ENCODE data around the gene EFHC2.
A peak's percentile ranks its signal among the peaks of the same experiment; 100 is the strongest.

EFHC2 gene

DNA sequence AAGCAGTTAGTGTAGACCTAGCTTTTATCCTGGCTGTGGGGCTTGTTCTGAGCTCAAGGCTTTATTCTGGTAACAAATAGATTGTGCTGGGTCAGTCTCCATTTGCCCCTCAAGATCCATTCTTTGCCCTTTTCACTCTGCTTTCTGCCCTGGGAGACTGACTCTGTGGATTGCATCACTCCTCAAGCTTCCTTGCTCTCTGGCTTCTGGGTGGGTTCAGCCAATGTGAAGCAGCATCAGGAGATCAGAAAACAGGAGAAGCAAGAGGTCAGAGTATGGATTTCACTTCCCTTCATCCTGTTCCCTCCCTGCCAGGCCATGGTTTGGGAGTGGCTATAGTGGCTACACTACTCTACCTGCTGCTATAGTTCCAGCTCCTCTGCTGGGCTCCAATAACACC, 186.2 kb downstream of the EFHC2 start (continued):
- TF ChIP-seq, protein P1, sequence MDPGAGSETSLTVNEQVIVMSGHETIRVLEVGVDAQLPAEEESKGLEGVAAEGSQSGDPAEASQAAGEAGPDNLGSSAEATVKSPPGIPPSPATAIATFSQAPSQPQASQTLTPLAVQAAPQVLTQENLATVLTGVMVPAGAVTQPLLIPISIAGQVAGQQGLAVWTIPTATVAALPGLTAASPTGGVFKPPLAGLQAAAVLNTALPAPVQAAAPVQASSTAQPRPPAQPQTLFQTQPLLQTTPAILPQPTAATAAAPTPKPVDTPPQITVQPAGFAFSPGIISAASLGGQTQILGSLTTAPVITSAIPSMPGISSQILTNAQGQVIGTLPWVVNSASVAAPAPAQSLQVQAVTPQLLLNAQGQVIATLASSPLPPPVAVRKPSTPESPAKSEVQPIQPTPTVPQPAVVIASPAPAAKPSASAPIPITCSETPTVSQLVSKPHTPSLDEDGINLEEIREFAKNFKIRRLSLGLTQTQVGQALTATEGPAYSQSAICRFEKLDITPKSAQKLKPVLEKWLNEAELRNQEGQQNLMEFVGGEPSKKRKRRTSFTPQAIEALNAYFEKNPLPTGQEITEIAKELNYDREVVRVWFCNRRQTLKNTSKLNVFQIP (CRISPR knock-in tag; IDR thresholded peaks at IDR 0.05; ENCODE audit: borderline replicate concordance, low read depth): no peak
- no peak for TF ChIP-seq ZC3H10 (CRISPR knock-in tag; IDR thresholded peaks at IDR 0.05)
- no peak for TF ChIP-seq ZNF565 (CRISPR knock-in tag; conservative IDR thresholded peaks at IDR 0.05; ENCODE audit: low read depth)
- TF ChIP-seq PPARA (CRISPR knock-in tag; IDR thresholded peaks at IDR 0.05; ENCODE audit: borderline replicate concordance): no peak
- TF ChIP-seq ESRRG (CRISPR knock-in tag; IDR thresholded peaks at IDR 0.05): no peak

DNA sequence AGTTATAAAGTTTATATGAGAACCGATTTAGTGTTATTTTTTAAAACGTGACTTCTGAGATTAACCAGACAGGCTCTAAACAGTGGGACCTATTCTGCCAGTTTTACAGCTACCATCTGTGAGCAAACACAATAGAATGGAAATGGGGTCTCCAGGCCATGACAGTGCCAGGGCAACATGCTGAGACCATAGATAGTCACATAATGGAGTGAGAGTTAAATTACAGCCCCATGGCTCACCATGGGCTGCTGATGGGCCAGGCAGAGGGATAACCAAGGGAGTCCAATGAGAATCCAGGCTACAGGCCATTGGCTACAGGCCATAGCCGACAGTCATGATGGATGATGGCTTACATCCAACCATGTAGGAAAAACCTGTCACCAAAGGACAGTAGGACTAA, 186.7 kb downstream of the EFHC2 start:
- no peak for ATAC-seq
- TF ChIP-seq, protein P2, sequence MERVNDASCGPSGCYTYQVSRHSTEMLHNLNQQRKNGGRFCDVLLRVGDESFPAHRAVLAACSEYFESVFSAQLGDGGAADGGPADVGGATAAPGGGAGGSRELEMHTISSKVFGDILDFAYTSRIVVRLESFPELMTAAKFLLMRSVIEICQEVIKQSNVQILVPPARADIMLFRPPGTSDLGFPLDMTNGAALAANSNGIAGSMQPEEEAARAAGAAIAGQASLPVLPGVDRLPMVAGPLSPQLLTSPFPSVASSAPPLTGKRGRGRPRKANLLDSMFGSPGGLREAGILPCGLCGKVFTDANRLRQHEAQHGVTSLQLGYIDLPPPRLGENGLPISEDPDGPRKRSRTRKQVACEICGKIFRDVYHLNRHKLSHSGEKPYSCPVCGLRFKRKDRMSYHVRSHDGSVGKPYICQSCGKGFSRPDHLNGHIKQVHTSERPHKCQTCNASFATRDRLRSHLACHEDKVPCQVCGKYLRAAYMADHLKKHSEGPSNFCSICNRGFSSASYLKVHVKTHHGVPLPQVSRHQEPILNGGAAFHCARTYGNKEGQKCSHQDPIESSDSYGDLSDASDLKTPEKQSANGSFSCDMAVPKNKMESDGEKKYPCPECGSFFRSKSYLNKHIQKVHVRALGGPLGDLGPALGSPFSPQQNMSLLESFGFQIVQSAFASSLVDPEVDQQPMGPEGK (CRISPR knock-in tag; IDR thresholded peaks at IDR 0.05; ENCODE audit: borderline replicate concordance): no peak
- TF ChIP-seq OSR1 (CRISPR knock-in tag; IDR thresholded peaks at IDR 0.05) (no peak), BACH2 (CRISPR knock-in tag; IDR thresholded peaks at IDR 0.05; ENCODE audit: borderline replicate concordance) (no peak), ZFP30 (CRISPR knock-in tag; IDR thresholded peaks at IDR 0.05) (no peak), GLIS3 (CRISPR knock-in tag; IDR thresholded peaks at IDR 0.05) (no peak), ZNF8 (CRISPR knock-in tag; IDR thresholded peaks at IDR 0.05) (no peak), TOX (CRISPR knock-in tag; IDR thresholded peaks at IDR 0.05; ENCODE audit: borderline replicate concordance) (no peak), ESRRG (CRISPR knock-in tag; IDR thresholded peaks at IDR 0.05) (no peak)
- TF ChIP-seq, protein P3, sequence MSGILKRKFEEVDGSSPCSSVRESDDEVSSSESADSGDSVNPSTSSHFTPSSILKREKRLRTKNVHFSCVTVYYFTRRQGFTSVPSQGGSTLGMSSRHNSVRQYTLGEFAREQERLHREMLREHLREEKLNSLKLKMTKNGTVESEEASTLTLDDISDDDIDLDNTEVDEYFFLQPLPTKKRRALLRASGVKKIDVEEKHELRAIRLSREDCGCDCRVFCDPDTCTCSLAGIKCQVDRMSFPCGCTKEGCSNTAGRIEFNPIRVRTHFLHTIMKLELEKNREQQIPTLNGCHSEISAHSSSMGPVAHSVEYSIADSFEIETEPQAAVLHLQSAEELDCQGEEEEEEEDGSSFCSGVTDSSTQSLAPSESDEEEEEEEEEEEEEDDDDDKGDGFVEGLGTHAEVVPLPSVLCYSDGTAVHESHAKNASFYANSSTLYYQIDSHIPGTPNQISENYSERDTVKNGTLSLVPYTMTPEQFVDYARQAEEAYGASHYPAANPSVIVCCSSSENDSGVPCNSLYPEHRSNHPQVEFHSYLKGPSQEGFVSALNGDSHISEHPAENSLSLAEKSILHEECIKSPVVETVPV (CRISPR knock-in tag; IDR thresholded peaks at IDR 0.05): no peak

DNA sequence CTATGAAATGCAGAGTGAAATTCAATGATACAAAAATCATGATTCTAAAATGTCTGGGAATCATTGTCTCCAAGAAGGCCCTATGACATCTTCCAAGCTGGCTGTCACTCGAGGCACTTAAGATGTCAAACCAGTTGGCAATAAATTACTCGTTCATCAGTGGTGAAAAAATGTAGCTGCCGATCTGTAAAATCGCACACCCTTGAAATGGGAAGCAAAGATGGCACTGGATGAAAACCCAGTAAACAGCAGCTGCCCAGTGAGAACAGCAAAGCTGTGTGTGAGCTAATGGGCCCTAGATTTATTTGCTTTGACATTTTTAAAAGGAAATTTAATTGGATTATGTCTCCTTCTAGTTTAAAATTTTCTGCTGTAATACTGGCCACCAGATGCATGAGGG, 188.3 kb downstream of the EFHC2 start:
- 0 out of 2 replicates have a peak, but pooled peaks have one; percentile 18 for TF ChIP-seq ISL1 (CRISPR knock-in tag; IDR thresholded peaks at IDR 0.05)
- TF ChIP-seq SNAI2 (CRISPR knock-in tag; IDR thresholded peaks at IDR 0.05): no peak
- no peak for ATAC-seq

DNA sequence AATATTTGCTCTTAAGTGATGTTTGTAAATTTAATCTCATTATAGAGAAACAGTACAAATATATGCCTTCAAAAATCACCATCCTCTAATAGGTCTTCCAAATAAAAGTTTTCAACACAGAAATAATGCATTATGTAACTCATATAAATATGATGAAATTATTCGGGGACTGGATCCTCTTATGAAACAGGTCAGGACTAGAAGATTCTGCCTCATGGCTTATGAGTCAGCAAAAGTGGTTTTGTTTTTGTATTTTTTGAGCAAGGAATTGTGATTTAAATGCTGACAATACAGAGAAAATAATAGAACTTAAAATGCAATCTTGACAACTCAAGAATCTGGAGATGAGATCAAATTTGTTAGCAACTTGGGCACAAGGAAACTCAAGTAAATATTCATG, 190.6 kb downstream of the EFHC2 start:
- no peak for ATAC-seq
- TF ChIP-seq ISL1 (CRISPR knock-in tag; IDR thresholded peaks at IDR 0.05) (no peak), ZC3H10 (CRISPR knock-in tag; IDR thresholded peaks at IDR 0.05) (no peak)
- TF ChIP-seq, protein P3 (CRISPR knock-in tag; IDR thresholded peaks at IDR 0.05): no peak

DNA sequence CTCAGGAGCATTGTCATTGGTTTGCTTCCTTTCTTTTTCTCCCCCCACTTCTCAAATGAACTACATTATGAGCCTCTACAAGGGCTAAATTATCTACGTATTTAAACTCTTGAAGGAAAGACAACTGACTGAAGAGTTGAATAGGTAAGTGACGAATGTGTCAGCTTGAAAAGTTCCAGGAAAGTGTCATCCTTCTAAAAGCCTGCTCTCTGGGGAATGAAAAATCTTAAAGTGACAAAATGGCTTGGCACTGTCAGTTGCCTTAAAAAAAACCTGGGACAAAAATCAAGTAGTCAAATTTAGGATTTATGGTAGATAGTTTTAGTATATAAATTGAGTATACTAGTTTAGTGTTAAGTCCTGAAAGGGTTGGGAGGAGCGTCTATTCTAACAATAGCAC, 196.3 kb downstream of the EFHC2 start:
- no peak for ATAC-seq
- TF ChIP-seq CSDC2 (CRISPR knock-in tag; IDR thresholded peaks at IDR 0.05) (no peak), PPARA (CRISPR knock-in tag; IDR thresholded peaks at IDR 0.05; ENCODE audit: borderline replicate concordance) (no peak), ZFP3 (CRISPR knock-in tag; IDR thresholded peaks at IDR 0.05) (no peak), ESRRG (CRISPR knock-in tag; IDR thresholded peaks at IDR 0.05) (no peak), ZC3H10 (CRISPR knock-in tag; IDR thresholded peaks at IDR 0.05) (no peak), ZNF70 (CRISPR knock-in tag; IDR thresholded peaks at IDR 0.05) (no peak), GLIS3 (CRISPR knock-in tag; IDR thresholded peaks at IDR 0.05) (no peak), ISL1 (CRISPR knock-in tag; IDR thresholded peaks at IDR 0.05) (no peak), RARB (CRISPR knock-in tag; IDR thresholded peaks at IDR 0.05) (no peak), ZNF8 (CRISPR knock-in tag; IDR thresholded peaks at IDR 0.05) (no peak), TOX (CRISPR knock-in tag; IDR thresholded peaks at IDR 0.05; ENCODE audit: borderline replicate concordance) (no peak), ARNTL (CRISPR knock-in tag; IDR thresholded peaks at IDR 0.05; ENCODE audit: borderline replicate concordance, low read depth) (no peak), ZNF565 (CRISPR knock-in tag; conservative IDR thresholded peaks at IDR 0.05; ENCODE audit: low read depth) (no peak), SNAI2 (CRISPR knock-in tag; IDR thresholded peaks at IDR 0.05) (no peak), TCF4 (CRISPR knock-in tag; IDR thresholded peaks at IDR 0.05; ENCODE audit: borderline replicate concordance) (no peak), OSR1 (CRISPR knock-in tag; IDR thresholded peaks at IDR 0.05) (no peak), ZFP30 (CRISPR knock-in tag; IDR thresholded peaks at IDR 0.05) (no peak)
- TF ChIP-seq, protein P4, sequence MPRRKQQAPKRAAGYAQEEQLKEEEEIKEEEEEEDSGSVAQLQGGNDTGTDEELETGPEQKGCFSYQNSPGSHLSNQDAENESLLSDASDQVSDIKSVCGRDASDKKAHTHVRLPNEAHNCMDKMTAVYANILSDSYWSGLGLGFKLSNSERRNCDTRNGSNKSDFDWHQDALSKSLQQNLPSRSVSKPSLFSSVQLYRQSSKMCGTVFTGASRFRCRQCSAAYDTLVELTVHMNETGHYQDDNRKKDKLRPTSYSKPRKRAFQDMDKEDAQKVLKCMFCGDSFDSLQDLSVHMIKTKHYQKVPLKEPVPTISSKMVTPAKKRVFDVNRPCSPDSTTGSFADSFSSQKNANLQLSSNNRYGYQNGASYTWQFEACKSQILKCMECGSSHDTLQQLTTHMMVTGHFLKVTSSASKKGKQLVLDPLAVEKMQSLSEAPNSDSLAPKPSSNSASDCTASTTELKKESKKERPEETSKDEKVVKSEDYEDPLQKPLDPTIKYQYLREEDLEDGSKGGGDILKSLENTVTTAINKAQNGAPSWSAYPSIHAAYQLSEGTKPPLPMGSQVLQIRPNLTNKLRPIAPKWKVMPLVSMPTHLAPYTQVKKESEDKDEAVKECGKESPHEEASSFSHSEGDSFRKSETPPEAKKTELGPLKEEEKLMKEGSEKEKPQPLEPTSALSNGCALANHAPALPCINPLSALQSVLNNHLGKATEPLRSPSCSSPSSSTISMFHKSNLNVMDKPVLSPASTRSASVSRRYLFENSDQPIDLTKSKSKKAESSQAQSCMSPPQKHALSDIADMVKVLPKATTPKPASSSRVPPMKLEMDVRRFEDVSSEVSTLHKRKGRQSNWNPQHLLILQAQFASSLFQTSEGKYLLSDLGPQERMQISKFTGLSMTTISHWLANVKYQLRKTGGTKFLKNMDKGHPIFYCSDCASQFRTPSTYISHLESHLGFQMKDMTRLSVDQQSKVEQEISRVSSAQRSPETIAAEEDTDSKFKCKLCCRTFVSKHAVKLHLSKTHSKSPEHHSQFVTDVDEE (CRISPR knock-in tag; IDR thresholded peaks at IDR 0.05): no peak
- TF ChIP-seq, protein P1 (CRISPR knock-in tag; IDR thresholded peaks at IDR 0.05; ENCODE audit: borderline replicate concordance, low read depth): no peak
